ENCODE measurements around the gene ZC3H12A. TPM values are rescaled to one million over a fixed set of nuclear protein-coding genes. Genes with fewer than 3 reads are reported as not detected.

Gene ZC3H12A
- total and polyA plus RNA-seq, 10 of the 15 experiments (the other 5 are each of a cell fraction or from before 2014, with no cell fraction given): 0.35 to 30.2 (median 13.8) TPM

DNA sequence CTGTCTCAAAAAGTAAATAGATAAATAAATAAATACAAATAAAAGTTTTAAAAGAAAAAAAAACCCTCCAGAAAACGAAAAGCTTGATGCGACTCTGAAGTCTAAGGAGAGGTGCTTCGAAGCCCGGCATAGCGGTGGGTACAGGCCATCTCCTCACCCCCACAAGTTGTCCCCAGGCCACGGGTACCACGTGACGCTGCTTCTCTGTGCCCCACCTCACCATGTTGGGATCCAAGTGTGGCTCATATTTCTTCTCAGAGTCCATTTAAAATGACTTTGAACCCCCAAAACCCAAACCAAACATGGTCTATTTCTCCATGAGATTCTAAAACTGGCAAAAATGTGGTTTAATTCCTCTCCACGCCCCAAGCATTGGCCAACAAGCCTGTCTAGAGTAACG, 32.9 kb upstream of the ZC3H12A start:
- Histone ChIP-seq H3K4me3 (no peak overlapping the region), H3K9me3 (replicated peaks; ENCODE audit: control insufficient read depth, insufficient read depth, low read length) (no peaks in the 10 kb centered on the region), H3K36me3 (ENCODE audit: control insufficient read depth in 2 of 2, insufficient read depth in 2 of 2, low read length in 1 of 2) (no peaks in the 10 kb centered on the region), H3K79me2 (ENCODE audit: control insufficient read depth, insufficient read depth, low read length) (no peaks in the 10 kb centered on the region), H3K4me2 (ENCODE audit: control insufficient read depth, insufficient read depth) (no peak overlapping the region), H3K9ac (ENCODE audit: control insufficient read depth, insufficient read depth, low read length) (no peak overlapping the region), H2AFZ (ENCODE audit: control insufficient read depth, low read depth, low read length) (no peak overlapping the region), H3K27me3 (replicated peaks in 1 of 2; ENCODE audit: control insufficient read depth in 2 of 2, insufficient read depth in 2 of 2, low read length in 1 of 2) (no peaks in the 10 kb centered on the region; a peak in 1 of 4 replicates), H3K27ac (ENCODE audit: control insufficient read depth, insufficient read depth) (no peak overlapping the region), H4K20me1 (ENCODE audit: control insufficient read depth, insufficient read depth) (no peaks in the 10 kb centered on the region), H3K4me1 (ENCODE audit: control insufficient read depth, insufficient read depth, low read length) (no peaks in the 10 kb centered on the region)
- no TSS peak for BruUV-seq (replicated peaks)
- SMC1A ChIA-PET (ENCODE audit: uncharacterized antibody, unreplicated experiment): no interaction called here
- 43% methylated on average over 10 of the region's 10 CpGs for WGBS (ENCODE audit: insufficient coverage, insufficient replicate concordance, low lambda C conversion rate, missing lambda C conversion rate)
- no peak for ATAC-seq
- RAD21 ChIA-PET (ENCODE audit: unreplicated experiment): no interaction called here
- TF ChIP-seq POU2F2 (IDR thresholded peaks at IDR 0.05; ENCODE audit: borderline replicate concordance, low read depth, low read length) (no peak), STAT1 (conservative IDR thresholded peaks at IDR 0.05) (no peak), SMAD1 (IDR thresholded peaks at IDR 0.05; ENCODE audit: low read depth, partially characterized antibody) (no peak), CREB1 (IDR thresholded peaks at IDR 0.05; ENCODE audit: low read depth) (no peak), ZBTB33 (IDR thresholded peaks at IDR 0.05) (no peak), STAT3 (IDR thresholded peaks at IDR 0.05; ENCODE audit: low read depth, low read length) (no peak), TCF7 (IDR thresholded peaks at IDR 0.05; ENCODE audit: borderline replicate concordance) (no peak)
- no peak for DNase-seq (ENCODE audit: low read depth, low spot score)
- POLR2A ChIA-PET: no interaction called here
- intact Hi-C loops (cut with micrococcal nuclease; ENCODE audit: unreplicated experiment) (no loop called here), in situ Hi-C loops (cut with MboI) (no loop called here)
- FAIRE-seq: no peak
- CTCF ChIA-PET: interaction anchor here (0.8 kb wide), 1 partner anchor 16 kb away, joined by 3 read pairs; no protein-coding TSS in a partner anchor

DNA sequence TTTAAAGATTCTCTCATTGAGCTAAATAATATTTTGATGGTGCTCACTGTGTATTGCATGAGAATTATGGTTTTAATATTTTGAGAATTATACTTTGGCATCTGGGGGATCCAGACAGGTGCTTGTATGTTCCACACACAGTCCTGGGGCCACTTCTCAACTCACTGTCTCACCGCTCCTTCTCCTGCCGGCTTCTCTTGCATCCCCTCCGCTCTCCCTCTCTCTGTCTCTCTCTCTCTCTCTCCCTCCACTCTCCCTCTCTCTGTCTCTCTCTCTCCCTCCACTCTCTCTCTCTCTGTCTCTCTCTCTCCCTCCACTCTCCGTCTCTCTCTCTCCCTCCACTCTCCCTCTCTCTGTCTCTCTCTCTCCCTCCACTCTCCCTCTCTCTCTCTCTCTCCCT, 32.2 kb upstream of the ZC3H12A start:
- intact Hi-C loops (cut with micrococcal nuclease; ENCODE audit: unreplicated experiment) (no loop called here), in situ Hi-C loops (cut with MboI) (no loop called here)
- Histone ChIP-seq H4K20me1 (ENCODE audit: control insufficient read depth, insufficient read depth) (no peaks in the 10 kb centered on the region), H3K9ac (ENCODE audit: control insufficient read depth, insufficient read depth, low read length) (no peak overlapping the region), H2AFZ (ENCODE audit: control insufficient read depth, low read depth, low read length) (no peak overlapping the region), H3K36me3 (ENCODE audit: control insufficient read depth in 2 of 2, insufficient read depth in 2 of 2, low read length in 1 of 2) (no peaks in the 10 kb centered on the region), H3K4me3 (no peak overlapping the region), H3K4me2 (ENCODE audit: control insufficient read depth, insufficient read depth) (no peak overlapping the region), H3K27me3 (replicated peaks in 1 of 2; ENCODE audit: control insufficient read depth in 2 of 2, insufficient read depth in 2 of 2, low read length in 1 of 2) (no peaks in the 10 kb centered on the region; a peak in 1 of 4 replicates), H3K9me3 (replicated peaks; ENCODE audit: control insufficient read depth, insufficient read depth, low read length) (no peaks in the 10 kb centered on the region), H3K27ac (ENCODE audit: control insufficient read depth, insufficient read depth) (no peak overlapping the region), H3K4me1 (ENCODE audit: control insufficient read depth, insufficient read depth, low read length) (no peaks in the 10 kb centered on the region), H3K79me2 (ENCODE audit: control insufficient read depth, insufficient read depth, low read length) (no peaks in the 10 kb centered on the region)
- TF ChIP-seq KDM1A (IDR thresholded peaks at IDR 0.05; ENCODE audit: borderline replicate concordance): no peak
- TF ChIP-seq PBX3 (IDR thresholded peaks at IDR 0.05; ENCODE audit: insufficient replicate concordance, low read depth, low read length): no peak
- TF ChIP-seq MTA2 (IDR thresholded peaks at IDR 0.05; ENCODE audit: low read depth): no peak
- no peak for TF ChIP-seq SIX5 (IDR thresholded peaks at IDR 0.05; ENCODE audit: low read depth, low read length, severe bottlenecking)
- no peak for TF ChIP-seq MYB (IDR thresholded peaks at IDR 0.05; ENCODE audit: borderline replicate concordance, low read depth, low read length)
- TF ChIP-seq SMC3 (IDR thresholded peaks at IDR 0.05; ENCODE audit: borderline replicate concordance, low read length): no peak
- ChIA-PET POLR2A (no interaction called here), SMC1A (ENCODE audit: uncharacterized antibody, unreplicated experiment) (no interaction called here), RAD21 (ENCODE audit: unreplicated experiment) (no interaction called here), CTCF (interaction anchor here (0.8 kb wide), 1 partner anchor 15 kb away, joined by 3 read pairs; no protein-coding TSS in a partner anchor)
- 90% methylated on average over 3 of the region's 4 CpGs for WGBS (ENCODE audit: insufficient coverage, insufficient replicate concordance, low lambda C conversion rate, missing lambda C conversion rate)
- ATAC-seq (no peak), FAIRE-seq (no peak), DNase-seq (ENCODE audit: low read depth, low spot score) (no peak)
- no TSS peak for BruUV-seq (replicated peaks)

Measured in GM12878 (cell line).